IPS-11a (cell line): ENCODE data around the gene TRIM9.

Experiments
- H3K4me3 ChIP-seq: one replicate; pipeline ENCODE4 v1.5.1; 2013; ENCODE audit warnings: low read depth, low read length, control low read depth

TRIM9 gene

GRCh38 chr14:51058382-51058781, 36.5 kb downstream of the TRIM9 start:
- no peak overlapping the region for H3K4me3 ChIP-seq

GRCh38 chr14:51056421-51056820, 38.5 kb downstream of the TRIM9 start:
- H3K4me3 ChIP-seq, result no peak overlapping the region

- no peak overlapping the region for H3K4me3 ChIP-seq
Observed at GRCh38 chr14:51053157-51053556, 41.7 kb downstream of the TRIM9 start.

GRCh38 chr14:51044961-51045360, 49.9 kb downstream of the TRIM9 start:
- no peak overlapping the region for H3K4me3 ChIP-seq

GRCh38 chr14:51041883-51042282, 53.0 kb downstream of the TRIM9 start:
- no peak overlapping the region for H3K4me3 ChIP-seq

DNA sequence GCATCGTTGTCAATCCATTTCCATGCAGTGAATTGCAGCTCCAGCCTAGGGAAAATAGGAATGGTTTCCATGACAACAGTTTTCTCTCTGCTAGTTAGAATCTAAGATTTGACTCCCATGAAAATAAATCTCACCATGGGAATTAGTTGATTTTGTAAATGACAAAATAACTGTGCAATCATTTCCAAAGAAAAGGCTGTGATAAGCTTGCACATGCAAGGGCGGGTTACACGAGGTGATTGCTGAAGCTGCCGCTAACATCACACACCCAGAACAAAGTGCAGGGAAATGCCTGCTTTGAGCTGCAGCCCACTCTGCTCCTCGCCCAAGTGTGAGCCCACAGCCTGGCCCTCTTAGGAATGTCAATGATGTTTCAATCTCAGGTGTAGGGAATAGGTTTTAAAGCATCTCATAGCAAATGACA, 53.8 kb downstream of the TRIM9 start:
- H3K4me3 ChIP-seq, result no peak overlapping the region

DNA sequence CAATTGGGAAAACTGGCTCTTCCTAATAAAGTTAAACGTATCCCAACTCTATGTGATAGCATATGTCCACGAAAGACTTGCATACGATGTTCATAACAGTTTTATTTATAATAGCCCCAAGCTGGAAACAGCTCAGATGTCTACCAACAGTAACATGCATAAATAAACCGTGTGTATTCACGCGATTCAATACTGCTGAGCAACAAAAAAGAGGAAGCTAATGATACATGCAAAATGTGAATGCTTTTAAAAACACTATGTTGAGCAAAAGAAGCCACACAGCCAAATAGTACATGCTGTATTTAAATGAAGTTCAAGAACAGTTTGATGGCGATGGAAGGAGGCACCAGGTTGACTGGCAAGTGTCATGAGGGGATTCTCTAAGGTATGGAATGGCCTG, 55.7 kb downstream of the TRIM9 start:
- H3K4me3 ChIP-seq, result no peak overlapping the region

DNA sequence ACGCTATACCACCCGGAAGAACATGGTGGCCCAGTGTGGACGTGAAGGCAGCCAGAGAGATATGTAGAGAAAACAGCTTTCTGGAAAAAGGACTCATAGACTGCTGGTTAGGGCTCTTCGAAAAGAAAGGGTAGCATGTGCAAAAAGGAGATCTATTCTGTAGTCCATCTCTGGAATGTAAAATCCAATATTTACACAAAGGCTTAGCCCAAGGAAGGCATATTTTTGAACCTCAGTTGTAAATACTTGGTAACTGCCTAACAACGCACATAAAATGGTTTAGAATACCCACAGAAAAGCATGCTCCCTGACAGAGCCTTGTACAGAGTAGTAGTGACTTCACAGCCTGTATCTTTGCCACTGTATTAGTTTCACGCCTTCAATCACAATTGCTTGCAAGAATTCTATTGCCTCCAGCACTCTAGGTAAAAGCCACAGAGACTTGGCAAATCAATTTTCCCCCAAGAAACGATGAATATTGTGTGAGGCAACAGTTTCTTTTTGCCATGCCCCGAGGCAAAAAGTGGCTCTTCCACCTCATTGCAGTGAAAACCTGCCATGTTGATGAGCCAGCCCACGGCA, 59.2 kb downstream of the TRIM9 start:
- no peak overlapping the region for H3K4me3 ChIP-seq

GRCh38 chr14:51028851-51029754, 65.8 kb downstream of the TRIM9 start:
- H3K4me3 ChIP-seq, result no peak overlapping the region

DNA sequence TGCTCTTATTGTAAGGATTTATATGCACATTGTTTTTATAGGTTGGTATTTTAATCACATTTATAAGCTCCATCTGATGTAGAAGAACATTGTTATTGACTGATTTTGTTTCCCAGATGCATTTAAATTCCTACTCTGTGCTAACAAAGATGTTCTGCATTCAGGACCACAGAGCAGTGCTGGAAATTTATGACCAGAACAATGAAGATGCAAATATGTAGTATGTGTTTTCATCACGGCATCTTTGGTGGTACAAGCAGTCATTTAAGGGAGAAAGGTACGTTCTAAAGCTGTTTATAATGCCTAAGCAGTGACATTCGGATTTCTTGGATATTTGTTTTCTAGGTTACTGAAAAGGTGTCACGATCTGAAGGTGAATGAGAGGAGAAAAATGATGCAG, 66.5 kb downstream of the TRIM9 start:
- no peak overlapping the region for H3K4me3 ChIP-seq

GRCh38 chr14:51024377-51024776, 70.5 kb downstream of the TRIM9 start:
- no peak overlapping the region for H3K4me3 ChIP-seq

DNA sequence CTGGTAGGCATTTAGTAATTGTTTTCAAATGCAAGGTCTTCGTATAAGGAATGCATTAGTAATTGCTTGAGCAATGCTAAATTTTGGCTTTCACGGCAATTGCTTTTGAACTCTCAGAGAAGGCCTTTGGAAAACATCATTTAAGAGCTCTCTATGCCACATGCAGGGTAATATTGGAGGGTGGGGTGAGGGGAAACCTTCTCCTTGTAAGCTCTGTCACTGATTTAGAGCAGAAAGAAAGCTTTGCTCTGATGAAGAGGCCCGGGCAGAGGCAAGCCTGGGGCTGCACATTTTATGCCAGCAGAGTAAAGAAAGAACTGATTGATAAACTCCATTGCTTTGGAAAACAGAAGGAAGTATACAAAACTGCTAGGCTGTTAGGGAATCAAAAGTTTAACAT, 70.9 kb downstream of the TRIM9 start:
- no peak overlapping the region for H3K4me3 ChIP-seq

DNA sequence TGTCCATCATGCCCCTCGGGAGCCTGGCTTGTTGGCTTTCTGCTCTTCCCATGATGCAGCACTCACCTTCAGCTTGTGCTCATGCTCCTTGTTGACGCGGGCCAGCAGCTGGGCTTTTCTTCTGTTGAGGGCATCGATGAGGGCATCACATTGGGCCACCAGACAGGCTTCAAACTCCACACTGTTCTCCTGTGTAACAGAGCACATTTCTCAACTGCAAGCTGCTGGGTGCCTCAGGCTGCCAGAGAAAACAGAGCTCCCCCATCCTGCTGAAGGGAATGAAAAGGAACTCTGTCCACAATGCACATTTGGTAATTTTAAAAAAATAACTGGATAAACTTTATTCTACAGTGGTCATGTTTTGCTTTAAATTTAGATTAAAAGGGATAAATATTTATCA, 72.1 kb downstream of the TRIM9 start:
- H3K4me3 ChIP-seq, result no peak overlapping the region

DNA sequence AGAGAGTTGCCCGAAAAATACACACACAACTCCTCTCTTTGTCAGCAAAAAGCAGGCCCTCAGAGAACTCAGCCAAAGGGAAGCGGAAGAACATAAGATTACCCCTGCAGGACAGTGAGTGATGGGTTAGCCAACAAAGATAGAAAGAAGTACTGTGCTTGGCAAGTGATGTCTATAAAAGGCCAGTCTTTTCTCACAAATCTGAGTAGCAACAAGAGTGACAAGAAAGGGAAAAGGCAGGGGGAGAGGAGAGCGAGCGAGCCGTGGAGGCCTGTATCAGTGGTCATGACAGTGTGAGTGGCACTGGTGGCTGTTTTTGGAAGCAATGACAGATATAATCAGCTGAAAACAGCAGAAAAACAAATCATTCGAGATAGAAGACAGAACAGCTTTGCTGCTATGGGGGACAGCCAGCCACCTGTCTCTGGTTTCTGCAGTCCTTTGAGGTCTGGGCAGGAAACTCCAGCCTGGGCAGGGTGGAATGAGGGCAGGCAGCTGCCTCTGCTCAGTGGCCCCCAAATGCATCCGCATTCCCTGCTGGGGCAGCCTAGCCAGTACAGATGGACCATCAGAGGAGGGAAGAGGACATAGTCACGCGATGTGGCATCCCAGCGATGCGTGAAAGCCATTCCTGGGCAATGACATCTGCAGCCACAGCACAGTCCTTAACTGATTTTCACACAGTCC, 74.7 kb downstream of the TRIM9 start:
- H3K4me3 ChIP-seq, result no peak overlapping the region

DNA sequence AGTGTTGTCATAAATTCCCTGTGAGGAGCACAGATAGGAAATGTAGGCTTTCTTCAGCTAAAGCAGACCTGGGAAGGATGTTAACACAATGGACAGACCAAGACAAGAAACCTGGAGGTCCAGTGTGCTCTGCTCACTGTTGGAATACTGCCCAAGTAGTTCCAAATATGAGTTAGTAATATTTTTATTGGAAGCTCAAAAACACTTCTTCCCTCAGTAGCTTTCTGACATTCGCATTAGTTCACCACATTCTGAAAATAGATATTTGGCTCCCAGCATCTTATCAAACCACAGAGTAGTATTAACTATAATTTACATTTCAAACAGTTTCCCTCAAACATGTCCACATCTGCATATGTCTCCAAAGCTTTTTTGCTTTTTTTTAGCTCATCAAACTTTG, 75.8 kb downstream of the TRIM9 start:
- no peak overlapping the region for H3K4me3 ChIP-seq

- no peak overlapping the region for H3K4me3 ChIP-seq
Observed at GRCh38 chr14:51018521-51018920, 76.4 kb downstream of the TRIM9 start.

DNA sequence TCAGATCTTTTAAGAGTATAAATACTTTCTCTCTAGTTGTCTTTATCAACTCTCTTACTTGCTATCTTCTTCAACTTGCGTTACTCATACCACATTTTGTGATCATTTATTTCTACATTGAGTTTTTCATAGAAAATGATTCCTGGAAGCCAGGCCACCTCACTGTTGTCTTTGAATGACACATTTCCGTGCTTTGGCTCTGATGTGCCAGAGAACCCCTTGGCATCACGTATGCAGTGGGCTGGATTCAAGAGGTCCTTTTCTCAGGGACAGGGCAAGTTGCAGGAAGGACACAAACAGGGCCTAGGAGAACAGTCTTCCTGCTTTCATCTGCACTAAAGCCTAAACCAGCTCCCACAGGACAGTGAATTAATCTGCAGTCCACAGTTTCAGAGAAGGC, 80.3 kb downstream of the TRIM9 start:
- no peak overlapping the region for H3K4me3 ChIP-seq

- H3K4me3 ChIP-seq, result no peak overlapping the region
Observed at GRCh38 chr14:51014086-51014485, 80.8 kb downstream of the TRIM9 start.

DNA sequence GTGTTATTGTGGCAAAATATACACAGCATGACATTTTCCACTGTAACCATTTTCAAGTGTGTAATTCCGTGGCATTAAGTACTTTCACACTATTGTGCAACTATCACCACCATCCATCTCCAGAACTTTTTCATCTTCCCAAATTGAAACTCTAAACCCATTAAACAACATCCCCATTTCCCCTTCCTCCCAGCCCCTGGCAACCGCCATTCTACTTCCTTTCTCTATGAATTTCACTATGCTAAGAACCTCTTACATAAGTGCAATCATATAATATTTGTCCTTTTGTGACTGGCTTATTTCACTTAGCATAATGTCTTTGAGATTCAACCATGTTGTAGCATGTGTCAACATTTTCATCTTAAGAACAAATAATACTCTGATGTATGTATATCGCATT, 82.8 kb downstream of the TRIM9 start:
- H3K4me3 ChIP-seq, result no peak overlapping the region

DNA sequence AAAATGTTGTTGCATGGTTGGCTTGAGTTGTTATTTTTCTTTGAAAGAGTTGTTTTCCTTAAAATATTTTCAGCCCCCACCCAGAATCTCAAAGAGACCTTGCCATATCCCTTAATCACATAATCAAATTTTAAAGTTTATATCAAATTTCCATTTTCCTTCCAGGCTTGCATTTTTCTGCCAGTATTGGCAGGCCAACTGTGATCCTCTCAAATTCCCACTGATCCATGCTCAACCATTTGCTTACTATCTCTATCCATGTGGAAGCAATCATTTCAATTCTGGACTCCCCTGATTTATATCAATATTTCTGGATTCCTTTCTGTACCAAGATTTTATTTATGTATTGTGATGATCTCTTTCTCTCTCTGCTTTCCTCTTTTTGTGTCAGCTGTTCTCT, 86.5 kb downstream of the TRIM9 start:
- no peak overlapping the region for H3K4me3 ChIP-seq

DNA sequence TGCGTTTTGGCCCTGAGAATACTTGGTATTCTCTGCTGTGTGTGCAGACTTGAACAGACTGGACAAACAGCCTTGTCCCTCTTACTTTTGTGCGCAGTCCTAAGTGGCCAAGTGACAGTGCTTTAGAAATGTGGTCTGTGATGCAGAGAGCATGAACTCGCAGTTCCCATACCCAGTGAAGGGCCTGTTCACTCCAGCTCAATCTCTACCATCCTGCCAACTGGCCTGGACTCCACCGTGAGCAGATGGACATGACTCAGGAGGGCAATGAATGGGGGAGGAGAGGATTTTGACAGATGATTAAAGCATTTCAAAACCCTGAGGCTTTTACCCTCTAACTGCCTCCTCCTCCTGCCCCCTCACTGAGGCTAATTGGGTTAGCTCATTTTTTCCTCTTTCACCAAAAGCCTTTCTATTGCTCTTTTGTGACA, 88.1 kb downstream of the TRIM9 start:
- no peak overlapping the region for H3K4me3 ChIP-seq

GRCh38 chr14:51006324-51006723, 88.6 kb downstream of the TRIM9 start:
- no peak overlapping the region for H3K4me3 ChIP-seq
